Ovary (tissue), 9 donors: ENCODE results near the gene H6PD. TPM values are rescaled to one million over a fixed set of nuclear protein-coding genes. Genes with fewer than 3 reads are reported as not detected.

ENCODE experiments used
- DNase-seq, 5 donors: peaks; one replicate each; pipeline ENCODE4 v3.0.0-alpha.2; 2019 to 2020
- H3K27ac ChIP-seq, 2 donors: fragments of 200-600 bp; one replicate each; pipeline versions ENCODE4 v1.5.1 to v1.8.0; 2019 to 2022
- H3K27me3 ChIP-seq: fragments of 200-600 bp; one replicate; pipeline ENCODE4 v1.8.0; 2022
- H3K36me3 ChIP-seq: fragments of 200-600 bp; sonication (generic); one replicate; pipeline ENCODE4 v1.5.1; 2019
- H3K4me1 ChIP-seq: one replicate; pipeline ENCODE4 v1.8.1; 2013; ENCODE audit warnings: mild to moderate bottlenecking, moderate library complexity; ENCODE audit not compliant: insufficient read depth
- H3K4me3 ChIP-seq: fragments of 200-600 bp; sonication (generic); one replicate; pipeline ENCODE4 v1.5.1; 2017
- H3K9me3 ChIP-seq, 2 donors: fragments of 200-600 bp in 1 of 2; sonication (generic) in 1 of 2; one replicate each; pipeline versions ENCODE4 v1.5.1 to v1.8.1; 2013 to 2019; ENCODE audit warnings: mild to moderate bottlenecking in 1 of 2, moderate library complexity in 1 of 2
- EP300 ChIP-seq: sonication (generic); formaldehyde crosslinking; IDR thresholded peaks from one replicate; pipeline ENCODE4 v1.6.1; 2017; ENCODE audit warnings: antibody characterized with exemption
- POLR2A ChIP-seq: fragments of 450-650 bp; IDR thresholded peaks from one replicate; pipeline ENCODE4 v1.6.1; 2017; ENCODE audit warnings: antibody characterized with exemption, mild to moderate bottlenecking, moderate library complexity
- WGBS, 3 donors: extraction: QIAGEN DNeasy Blood & Tissue Kit in 1 of 3; methylation state at CpG; one replicate each; pipeline versions ENCODE4 v1.1.5 to v1.1.7; 2013 to 2017; 5-methylcytosine and 5-hydroxymethylcytosine counted together
- intact Hi-C, 4 donors: fragments of 100-400 bp; cut with DNase I; formaldehyde crosslinking; loops; one replicate each; pipeline versions ENCODE4 v1.11.0 to v1.15.1; 2022 to 2023
- polyA plus RNA-seq, 2 donors: library from polyadenylated mRNA; stranded (reverse); fragments of 200-250 nt in 1 of 2; fragments of 350-450 nt in 1 of 2; fragmentation: Illumina TruSeq in 1 of 2; extraction: RNeasy Lipid Tissue Mini Kit (QIAGEN cat#74804) in 1 of 2; gene quantifications; one replicate each; pipeline ENCODE4 v1.2.3, GENCODE V29; 2013 to 2014
- total RNA-seq, 7 donors: library from RNA; depleted of rRNA in 2 of 7; stranded (reverse); fragments of >200 nt in 2 of 7; fragmentation: NEBNext Ultra II Directional in 3 of 7; extraction: Animal tissue kit (Norgen Biotek cat#: 25700) in 3 of 7; gene quantifications; one replicate each; pipeline versions ENCODE4 v1.1.0 to v1.2.4, GENCODE V29; 2016 to 2023
- TF ChIP-seq, protein P1 (sequence below), 3 donors: fragments of 450-650 bp in 2 of 3; fragments of 200-600 bp in 1 of 3; IDR thresholded peaks; one replicate each; pipeline versions ENCODE4 v1.5.1 to v1.8.0; 2016 to 2022; ENCODE audit warnings: antibody characterized with exemption in 3 of 3, mild to moderate bottlenecking in 1 of 3
- donor health status: DM: no; HTN: no; CAD: no; lungs with moderate emphysema.
- donor health status: DM: no; HTN: no; CAD: no.
- donor health status: Bipolar disorder and iron deficiency.
- donor health status: DM: yes; HTN: yes; CAD: no.
- donor health status: DM: no; HTN: no; CAD: no.
- donor health status: DM: yes; HTN: yes; CAD: no.

H6PD gene
- total and polyA plus RNA-seq, 9 donors: 47.0 to 148 (median 89.7) TPM

GRCh38 chr1:9230869-9231533, 3.6 kb upstream of the H6PD start:
- no peaks in the 10 kb centered on the region for H3K9me3 ChIP-seq
- H3K27ac ChIP-seq: peak overlapping the region in 1 of 2 donors; percentile 55
- WGBS, 3 donors: 89 to 93% (median 89%) methylated on average over 7 of the region's 7 CpGs
- no peaks in the 10 kb centered on the region for H3K27me3 ChIP-seq
- intact Hi-C loops: no loop called here
- peaks cover 7% of the 10 kb centered on the region for H3K4me1 ChIP-seq
- TF ChIP-seq, protein P1, sequence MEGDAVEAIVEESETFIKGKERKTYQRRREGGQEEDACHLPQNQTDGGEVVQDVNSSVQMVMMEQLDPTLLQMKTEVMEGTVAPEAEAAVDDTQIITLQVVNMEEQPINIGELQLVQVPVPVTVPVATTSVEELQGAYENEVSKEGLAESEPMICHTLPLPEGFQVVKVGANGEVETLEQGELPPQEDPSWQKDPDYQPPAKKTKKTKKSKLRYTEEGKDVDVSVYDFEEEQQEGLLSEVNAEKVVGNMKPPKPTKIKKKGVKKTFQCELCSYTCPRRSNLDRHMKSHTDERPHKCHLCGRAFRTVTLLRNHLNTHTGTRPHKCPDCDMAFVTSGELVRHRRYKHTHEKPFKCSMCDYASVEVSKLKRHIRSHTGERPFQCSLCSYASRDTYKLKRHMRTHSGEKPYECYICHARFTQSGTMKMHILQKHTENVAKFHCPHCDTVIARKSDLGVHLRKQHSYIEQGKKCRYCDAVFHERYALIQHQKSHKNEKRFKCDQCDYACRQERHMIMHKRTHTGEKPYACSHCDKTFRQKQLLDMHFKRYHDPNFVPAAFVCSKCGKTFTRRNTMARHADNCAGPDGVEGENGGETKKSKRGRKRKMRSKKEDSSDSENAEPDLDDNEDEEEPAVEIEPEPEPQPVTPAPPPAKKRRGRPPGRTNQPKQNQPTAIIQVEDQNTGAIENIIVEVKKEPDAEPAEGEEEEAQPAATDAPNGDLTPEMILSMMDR (IDR thresholded peaks at IDR 0.05): no peak
- TF ChIP-seq POLR2A (no peak), EP300 (no peak)
- no peaks in the 10 kb centered on the region for H3K36me3 ChIP-seq
- DNase-seq: no peak
- no peak overlapping the region for H3K4me3 ChIP-seq

DNA sequence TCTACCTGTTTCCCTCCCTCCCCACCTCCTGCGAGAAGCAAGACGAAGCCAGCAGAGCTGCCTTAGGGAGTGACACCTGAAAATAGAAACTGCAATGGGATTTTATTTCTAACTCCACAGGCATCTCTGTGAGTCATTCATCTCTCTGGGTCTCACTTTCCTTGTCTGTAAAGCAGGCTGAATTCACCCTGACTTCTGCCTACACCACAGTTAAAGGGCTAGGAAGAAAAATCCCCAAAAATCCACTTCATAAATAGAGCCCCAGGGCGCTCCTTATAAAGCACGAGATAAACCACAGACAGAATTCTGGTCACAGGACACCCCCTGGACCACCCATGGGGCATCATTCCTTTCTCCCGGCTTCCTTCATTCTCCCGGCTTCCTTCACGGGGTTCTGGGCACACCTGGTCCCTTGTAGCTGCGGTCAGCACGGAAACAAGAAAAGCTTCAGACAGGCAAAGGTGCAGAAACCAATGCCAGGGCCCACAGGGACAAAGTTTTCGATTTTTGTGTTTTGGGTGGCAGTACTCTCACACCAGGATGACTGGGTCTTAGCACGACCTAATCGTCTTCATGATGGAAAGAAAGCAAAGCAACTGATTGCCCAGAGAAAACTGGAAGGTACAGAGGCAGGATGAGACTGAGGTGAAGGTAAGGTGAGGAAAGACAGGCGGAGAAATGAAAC, 2.8 kb upstream of the H6PD start:
- no peaks in the 10 kb centered on the region for H3K9me3 ChIP-seq
- DNase-seq: no peak
- WGBS, 3 donors: 47 to 51% (median 47%) methylated on average over 13 of the region's 13 CpGs
- peaks cover 11% of the 10 kb centered on the region for H3K4me1 ChIP-seq
- TF ChIP-seq EP300: no peak
- no peak for TF ChIP-seq POLR2A
- TF ChIP-seq, protein P1 (IDR thresholded peaks at IDR 0.05): no peak
- no peaks in the 10 kb centered on the region for H3K27me3 ChIP-seq
- no peaks in the 10 kb centered on the region for H3K36me3 ChIP-seq
- no peak overlapping the region for H3K4me3 ChIP-seq
- intact Hi-C loops: no loop called here
- peak overlapping the region in 1 of 2 donors; percentile 55 for H3K27ac ChIP-seq

DNA sequence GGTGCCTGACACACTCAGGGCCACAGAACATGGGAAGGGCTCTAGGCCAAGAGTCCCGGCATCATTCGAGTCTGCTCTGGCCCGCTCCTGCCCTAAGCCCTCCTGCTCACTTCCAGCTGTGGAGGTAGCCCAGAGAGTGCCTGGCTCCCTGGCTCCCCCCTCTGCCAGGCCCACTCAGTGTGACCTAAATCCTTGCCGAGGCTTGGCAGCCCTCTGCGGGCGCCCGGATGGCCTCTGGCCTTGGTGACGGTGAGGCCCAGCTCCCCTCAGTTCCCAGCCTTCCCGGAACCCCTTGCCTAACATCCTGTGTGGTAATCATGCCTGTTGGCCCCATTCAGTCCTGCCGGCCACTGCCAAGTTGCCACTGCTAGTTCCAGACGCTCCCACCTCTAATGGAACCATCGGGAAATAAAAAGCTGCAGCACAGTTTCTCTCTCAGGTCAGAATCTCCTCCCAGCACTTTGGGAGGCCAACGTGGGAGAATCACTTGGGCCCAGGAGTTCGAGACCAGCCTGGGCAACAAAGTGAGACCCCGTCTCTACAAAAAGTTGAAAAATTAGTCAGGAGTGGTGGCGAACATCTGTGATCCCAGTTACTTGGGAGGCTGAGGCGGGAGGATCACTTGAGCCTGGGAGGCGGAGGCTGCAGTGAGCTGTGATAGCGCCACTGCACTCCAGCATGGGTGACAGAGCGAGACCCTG, 1.2 kb upstream of the H6PD start:
- H3K9me3 ChIP-seq: no peaks in the 10 kb centered on the region
- TF ChIP-seq POLR2A (no peak), EP300 (peak; percentile 98)
- TF ChIP-seq, protein P1 (IDR thresholded peaks at IDR 0.05): no peak
- intact Hi-C loops: no loop called here
- peak overlapping the region; percentile 80 to 96 for H3K27ac ChIP-seq
- H3K4me3 ChIP-seq: no peak overlapping the region
- no peaks in the 10 kb centered on the region for H3K27me3 ChIP-seq
- peaks cover 17% of the 10 kb centered on the region for H3K4me1 ChIP-seq
- 50 to 52% (median 52%) methylated on average over 20 of the region's 20 CpGs for WGBS, 3 donors
- peak; percentile 75 to 95 (median 87) for DNase-seq
- H3K36me3 ChIP-seq: no peaks in the 10 kb centered on the region

DNA sequence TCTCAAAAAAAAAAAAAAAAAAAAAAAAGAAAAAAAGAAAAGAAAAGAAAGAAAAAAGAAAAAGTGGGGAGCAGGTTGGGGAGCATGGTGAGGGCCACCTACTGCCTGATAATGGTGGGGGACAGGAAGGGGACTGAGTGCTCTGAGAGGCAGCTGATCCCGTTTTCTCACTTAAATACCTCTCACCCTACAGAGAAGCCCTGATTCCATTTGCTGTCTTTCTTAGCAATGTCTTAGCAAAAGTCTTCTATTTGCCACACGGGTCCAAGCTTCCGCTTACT, 692 bp upstream of the H6PD start:
- Histone ChIP-seq H3K27me3 (no peaks in the 10 kb centered on the region), H3K4me3 (peak overlapping the region; percentile 39), H3K4me1 (peaks cover 20% of the 10 kb centered on the region), H3K27ac (peak overlapping the region; percentile 78 to 96), H3K36me3 (no peaks in the 10 kb centered on the region), H3K9me3 (no peaks in the 10 kb centered on the region)
- TF ChIP-seq, protein P1 (IDR thresholded peaks at IDR 0.05): no peak
- intact Hi-C loops: no loop called here
- DNase-seq: no peak
- 52 to 67% (median 54%) methylated on average over 3 of the region's 3 CpGs for WGBS, 3 donors
